GM23338 (cell line): ENCODE measurements around the gene MFSD11.
A peak's percentile ranks its signal among the peaks of the same experiment; 100 is the strongest.

Experiments
- CREB1 ChIP-seq: fragments of 250-450 bp; sonication (Bioruptor Pico); IDR thresholded peaks from 2 replicates; pipeline ENCODE4 v1.5.0; 2020; ENCODE audit warnings: low read depth, mild to moderate bottlenecking, moderate library complexity
- CTCF ChIP-seq, 2 experiments: fragments of 200-600 bp in 1 of 2; sonication (generic) in 1 of 2; conservative IDR thresholded peaks; 2 replicates each; pipeline versions ENCODE4 v1.5.1 to v1.6.1; 2016 to 2017; ENCODE audit warnings: antibody characterized with exemption in 2 of 2, low read depth in 2 of 2, mild to moderate bottlenecking in 2 of 2, moderate library complexity in 1 of 2
- ETS1 ChIP-seq: IDR thresholded peaks from 2 replicates; pipeline ENCODE4 v1.6.1; 2016; ENCODE audit warnings: antibody characterized with exemption
- EZH2 ChIP-seq: fragments of 200-600 bp; sonication (generic); IDR thresholded peaks from one replicate; pipeline ENCODE4 v1.8.0; 2017; ENCODE audit warnings: antibody characterized with exemption, mild to moderate bottlenecking, low read depth; ENCODE audit not compliant: unreplicated experiment
- EZH2phosphoT487 ChIP-seq: fragments of 200-600 bp; sonication (generic); IDR thresholded peaks from one replicate; pipeline ENCODE4 v1.8.1; 2018; ENCODE audit warnings: antibody characterized with exemption; ENCODE audit not compliant: unreplicated experiment
- JUNB ChIP-seq: IDR thresholded peaks from one replicate; pipeline ENCODE4 v1.6.1; 2016; ENCODE audit warnings: antibody characterized with exemption; ENCODE audit not compliant: unreplicated experiment
- NANOG ChIP-seq: IDR thresholded peaks from 2 replicates; pipeline ENCODE4 v1.6.1; 2016; ENCODE audit warnings: antibody characterized with exemption, borderline replicate concordance
- POLR2AphosphoS5 ChIP-seq: IDR thresholded peaks from 2 replicates; pipeline ENCODE4 v1.6.1; 2016; ENCODE audit warnings: antibody characterized with exemption, low read depth
- REST ChIP-seq: IDR thresholded peaks from one replicate; pipeline ENCODE4 v1.6.1; 2018; ENCODE audit warnings: antibody characterized with exemption; ENCODE audit not compliant: unreplicated experiment
- ZNF114 ChIP-seq: fragments of 250-450 bp; sonication (Bioruptor Pico); IDR thresholded peaks from 2 replicates; pipeline ENCODE4 v1.5.0; 2020; ENCODE audit warnings: mild to moderate bottlenecking, moderate library complexity
- ZNF331 ChIP-seq: fragments of 250-450 bp; sonication (Bioruptor Pico); IDR thresholded peaks from 2 replicates; pipeline ENCODE4 v1.5.0; 2020; ENCODE audit warnings: low read depth, mild to moderate bottlenecking, moderate library complexity
- ZNF462 ChIP-seq: fragments of 250-450 bp; sonication (Bioruptor Pico); IDR thresholded peaks from 2 replicates; pipeline ENCODE4 v1.5.0; 2020; ENCODE audit warnings: mild to moderate bottlenecking, moderate library complexity

- TF ChIP-seq REST = no peak
- no peak for TF ChIP-seq CTCF (conservative IDR thresholded peaks at IDR 0.05; ENCODE audit: low read depth in 2 of 2)
- no peak for TF ChIP-seq EZH2
- no peak for TF ChIP-seq EZH2phosphoT487
- TF ChIP-seq POLR2AphosphoS5 = peak; percentile 23; the same call in 1 of the 2 replicates
- TF ChIP-seq NANOG = no peak
- no peak for TF ChIP-seq CREB1
- no peak for TF ChIP-seq ZNF462 (CRISPR knock-in tag)
- TF ChIP-seq JUNB = no peak
- TF ChIP-seq ZNF331 = no peak
- no peak for TF ChIP-seq ZNF114
- TF ChIP-seq ETS1 = no peak
Observed at GRCh38 chr17:76735586-76736348, 2.2 kb upstream of the MFSD11 start.
